Measurements from ENCODE around the gene USP24. TPM values are rescaled to one million over a fixed set of nuclear protein-coding genes. Genes with fewer than 3 reads are reported as not detected.

USP24 gene
- total RNA-seq, 4 donors from 2014 or later: 21.8 to 47.1 (median 28.1) TPM

GRCh38 chr1:55064861-55065263 is 150.3 kb downstream of the USP24 start:
- Histone ChIP-seq H3K27ac (peak overlapping the region in 3 of 4 donors; percentile 16 to 71 (median 58)), H3K4me3 (no peak overlapping the region), H3K36me3 (peaks cover 8 to 55% (median 14%) of the 10 kb centered on the region in 3 donors), H3K9me3 (no peaks in the 10 kb centered on the region), H3K27me3 (no peaks in the 10 kb centered on the region), H3K4me1 (peaks cover 0 to 24% (median 3%) of the 10 kb centered on the region in 3 donors)
- 0 to 38% methylated on average over 2 of the region's 2 CpGs for WGBS, 2 donors
- TF ChIP-seq CTCF (IDR thresholded peaks at IDR 0.05) (no peak), POLR2A (IDR thresholded peaks at IDR 0.05) (no peak)
- no peak for DNase-seq
- intact Hi-C loops (cut with DNase I): no loop called here

GRCh38 chr1:55064071-55064581 is 151.0 kb downstream of the USP24 start:
- Histone ChIP-seq H3K27ac (peak overlapping the region in 2 of 4 donors; percentile 33 to 58), H3K4me3 (no peak overlapping the region), H3K4me1 (peaks cover 0 to 25% (median 3%) of the 10 kb centered on the region in 3 donors), H3K36me3 (peaks cover 8 to 48% (median 14%) of the 10 kb centered on the region in 3 donors), H3K27me3 (no peaks in the 10 kb centered on the region), H3K9me3 (no peaks in the 10 kb centered on the region)
- 29 to 36% methylated on average over 2 to 7 of the region's 12 CpGs for WGBS, 2 donors
- intact Hi-C loops (cut with DNase I): no loop called here
- no peak for DNase-seq
- TF ChIP-seq POLR2A (IDR thresholded peaks at IDR 0.05): no peak
- peak in 2 of 6 experiments; percentile 6 to 11 for TF ChIP-seq CTCF (IDR thresholded peaks at IDR 0.05)

- no peak for DNase-seq
- peaks cover 8 to 43% (median 11%) of the 10 kb centered on the region in 3 donors for H3K36me3 ChIP-seq
- no peaks in the 10 kb centered on the region for H3K9me3 ChIP-seq
- intact Hi-C loops (cut with DNase I): no loop called here
- no peak for TF ChIP-seq POLR2A (IDR thresholded peaks at IDR 0.05)
- TF ChIP-seq CTCF (IDR thresholded peaks at IDR 0.05): no peak
- no peaks in the 10 kb centered on the region for H3K27me3 ChIP-seq
- H3K4me3 ChIP-seq: no peak overlapping the region
- no peak overlapping the region for H3K27ac ChIP-seq
- peaks cover 0 to 25% (median 3%) of the 10 kb centered on the region in 3 donors for H3K4me1 ChIP-seq
- 72% methylated on average over 5 of the region's 9 CpGs; no CpG with 5 or more reads in 1 of the 2 donors for WGBS, 2 donors
Observed at GRCh38 chr1:55063577-55063942, 151.6 kb downstream of the USP24 start.

- intact Hi-C loops (cut with DNase I): no loop called here
- H3K4me1 ChIP-seq: peaks cover 0 to 25% (median 3%) of the 10 kb centered on the region in 3 donors
- H3K9me3 ChIP-seq: no peaks in the 10 kb centered on the region
- peaks cover 8 to 43% (median 8%) of the 10 kb centered on the region in 3 donors for H3K36me3 ChIP-seq
- no peak overlapping the region for H3K4me3 ChIP-seq
- no peaks in the 10 kb centered on the region for H3K27me3 ChIP-seq
- WGBS, 2 donors: 89 to 94% methylated on average over 15 to 22 of the region's 29 CpGs
- DNase-seq: no peak
- TF ChIP-seq POLR2A (IDR thresholded peaks at IDR 0.05) (no peak), CTCF (IDR thresholded peaks at IDR 0.05) (no peak)
- H3K27ac ChIP-seq: no peak overlapping the region
Observed at GRCh38 chr1:55062801-55063576, 152.2 kb downstream of the USP24 start.

GRCh38 chr1:55061706-55062321 is 153.3 kb downstream of the USP24 start:
- DNase-seq: no peak

More at GRCh38 chr1:55061706-55062321, 153.3 kb downstream of the USP24 start:
- Histone ChIP-seq H3K4me3 (no peak overlapping the region), H3K4me1 (peaks cover 0 to 25% (median 3%) of the 10 kb centered on the region in 3 donors), H3K27ac (no peak overlapping the region), H3K9me3 (no peaks in the 10 kb centered on the region), H3K27me3 (no peaks in the 10 kb centered on the region), H3K36me3 (peaks cover 0 to 40% (median 0%) of the 10 kb centered on the region in 3 donors)
- WGBS, 2 donors: 74 to 76% methylated on average over 3 to 4 of the region's 4 CpGs
- TF ChIP-seq CTCF (IDR thresholded peaks at IDR 0.05) (no peak), POLR2A (IDR thresholded peaks at IDR 0.05) (no peak)
- intact Hi-C loops (cut with DNase I): no loop called here

Data from esophagus squamous epithelium (tissue), 5 donors.